HepG2 (cell line): Measurements from ENCODE around the gene TICAM2. TPM values are rescaled to one million over a fixed set of nuclear protein-coding genes. Genes with fewer than 3 reads are reported as not detected.
A peak's percentile ranks its signal among the peaks of the same experiment; 100 is the strongest.

Experiments
- FOXA3 ChIP-seq: IDR thresholded peaks from 2 replicates; pipeline ENCODE4 v1.6.1; 2016; ENCODE audit warnings: missing genetic modification reagents, missing compliant biosample characterization
- MAZ ChIP-seq, 2 experiments: sonication (generic) in 1 of 2; formaldehyde crosslinking in 1 of 2; IDR thresholded peaks; 2 replicates each; pipeline versions ENCODE4 v1.5.0 to v1.6.1; 2012 to 2020; ENCODE audit warnings: low read depth in 2 of 2, mild to moderate bottlenecking in 2 of 2, borderline replicate concordance in 1 of 2, improper control_type of control experiment in 1 of 2, low read length in 1 of 2, missing genetic modification reagents in 1 of 2, moderate library complexity in 1 of 2
- NFYC ChIP-seq: IDR thresholded peaks from 2 replicates; pipeline ENCODE4 v1.6.1; 2016; ENCODE audit warnings: missing genetic modification reagents, missing compliant biosample characterization
- NKX3-1 ChIP-seq: sonication (generic); formaldehyde crosslinking; IDR thresholded peaks from 2 replicates; pipeline ENCODE4 v1.5.0; 2020; ENCODE audit warnings: missing genetic modification reagents
- PLRG1 ChIP-seq: fragments of 450-650 bp; conservative IDR thresholded peaks from 2 replicates; pipeline ENCODE4 v1.6.1; 2016
- SAFB2 ChIP-seq: sonication (generic); formaldehyde crosslinking; IDR thresholded peaks from 2 replicates; pipeline ENCODE4 v1.5.1; 2020; ENCODE audit warnings: missing genetic modification reagents, low read depth, mild to moderate bottlenecking, borderline replicate concordance
- SOX13 ChIP-seq, 3 experiments: fragments of 450-650 bp in 1 of 3; sonication (generic) in 1 of 3; formaldehyde crosslinking in 1 of 3; IDR thresholded peaks in 2 of 3; conservative IDR thresholded peaks in 1 of 3; 2 replicates each; pipeline versions ENCODE4 v1.5.0 to v1.6.1; 2016 to 2020; ENCODE audit warnings: antibody characterized with exemption in 1 of 3, mild to moderate bottlenecking in 1 of 3, missing compliant biosample characterization in 1 of 3, missing genetic modification reagents in 1 of 3, moderate library complexity in 1 of 3
- SRSF9 ChIP-seq: fragments of 200-400 bp; formaldehyde crosslinking; IDR thresholded peaks from 2 replicates; pipeline ENCODE4 v1.6.1; 2018; ENCODE audit warnings: borderline replicate concordance, mild to moderate bottlenecking, low read depth, low read length; ENCODE audit not compliant: insufficient read depth, poor library complexity, severe bottlenecking
- ZFP1 ChIP-seq: IDR thresholded peaks from 2 replicates; pipeline ENCODE4 v1.6.1; 2016
- ZKSCAN5 ChIP-seq: sonication (generic); formaldehyde crosslinking; IDR thresholded peaks from 2 replicates; pipeline ENCODE4 v1.5.1; 2020; ENCODE audit warnings: mild to moderate bottlenecking, missing genetic modification reagents
- ZNF17 ChIP-seq: sonication (generic); formaldehyde crosslinking; IDR thresholded peaks from 2 replicates; pipeline ENCODE4 v1.5.0; 2020; ENCODE audit warnings: mild to moderate bottlenecking, missing genetic modification reagents
- ZNF598 ChIP-seq: sonication (generic); formaldehyde crosslinking; IDR thresholded peaks from 2 replicates; pipeline ENCODE4 v1.5.1; 2020; ENCODE audit warnings: mild to moderate bottlenecking, missing genetic modification reagents, borderline replicate concordance
- ZNF780A ChIP-seq: sonication (generic); formaldehyde crosslinking; IDR thresholded peaks from 2 replicates; pipeline ENCODE4 v1.8.0; 2022; ENCODE audit warnings: mild to moderate bottlenecking, missing genetic modification reagents, moderate library complexity
- polyA plus RNA-seq, 8 experiments: library from polyadenylated mRNA; depleted of rRNA in 3 of 8; stranded (reverse) in 7 of 8; unstranded in 1 of 8; fragments of >200 nt; fragmentation: Illumina TruSeq in 4 of 8; extraction: Trizol in 4 of 8; gene quantifications; 2 replicates each; pipeline versions ENCODE4 v1.2.1 to v1.2.3, GENCODE V29; 2011 to 2016; ENCODE audit warnings: low read depth in 4 of 8, missing spikeins in 1 of 8, mixed read lengths in 1 of 8; ENCODE audit not compliant: insufficient read depth in 1 of 8
- total RNA-seq, 5 experiments: library from RNA; depleted of rRNA; stranded (reverse); fragments of >200 nt; fragmentation: Illumina TruSeq; extraction: Trizol; gene quantifications; 2 replicates each; pipeline ENCODE4 v1.2.3, GENCODE V29; 2016; ENCODE audit warnings: low read depth in 1 of 5
- TF ChIP-seq, protein P1 (sequence below): sonication (generic); formaldehyde crosslinking; IDR thresholded peaks from 2 replicates; pipeline ENCODE4 v1.5.1; 2020; ENCODE audit warnings: mild to moderate bottlenecking, moderate library complexity, missing genetic modification reagents
- TF ChIP-seq, protein P2 (sequence below): sonication (generic); formaldehyde crosslinking; IDR thresholded peaks from 2 replicates; pipeline ENCODE4 v1.4.0; 2020; ENCODE audit warnings: missing genetic modification reagents, mild to moderate bottlenecking, borderline replicate concordance

The TICAM2 gene
- total and polyA plus RNA-seq, 2 of the 13 experiments (the other 11 are each of a cell fraction or from before 2014, with no cell fraction given): 0.04 TPM; not detected in 1

DNA sequence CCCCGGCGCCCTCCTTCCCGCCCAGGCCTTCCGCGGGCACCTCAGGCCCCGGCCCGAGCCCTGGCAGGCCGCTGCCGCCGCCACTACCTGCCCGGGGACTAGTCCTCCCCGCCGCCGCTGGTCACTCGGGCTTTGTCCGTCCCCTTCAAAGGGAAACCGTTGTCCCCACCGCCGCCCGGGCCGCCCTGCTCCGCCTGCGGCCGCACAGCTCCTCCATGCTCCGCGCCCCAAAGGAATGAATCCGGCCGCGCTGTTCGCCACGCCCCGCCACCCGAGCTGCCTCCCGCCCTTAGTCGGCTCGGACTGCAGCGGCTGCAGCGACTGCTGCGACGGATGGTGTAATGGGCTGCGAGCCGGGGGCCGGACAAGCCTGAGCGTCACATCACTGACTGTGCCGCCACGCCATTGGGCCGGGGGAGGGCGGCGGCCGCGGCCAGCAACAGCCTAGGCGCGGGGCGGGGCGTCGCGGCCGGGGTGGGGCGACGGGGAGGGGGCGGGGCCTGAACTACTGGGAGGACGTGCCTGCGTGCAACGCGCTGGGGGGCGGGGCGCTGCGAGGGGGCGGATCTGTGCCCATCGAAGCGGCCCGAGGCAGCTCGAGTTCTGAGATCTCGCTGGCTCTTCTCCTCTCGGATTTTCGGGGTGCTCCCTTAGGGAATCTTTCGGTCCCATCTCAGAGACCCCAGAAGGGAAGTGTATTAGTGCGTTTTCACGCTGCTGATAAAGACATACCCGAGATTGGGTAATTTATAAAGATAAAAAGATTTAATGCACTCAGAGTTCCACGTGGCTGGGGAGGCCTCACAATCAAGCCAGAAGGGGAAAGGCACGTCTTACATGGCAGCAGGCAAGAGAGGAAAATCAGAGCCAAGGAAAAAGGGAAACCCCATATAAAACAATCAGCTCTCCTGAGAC is 57.6 kb downstream of the TICAM2 start, which contains the start of gene FEM1C (continued):
- TF ChIP-seq ZFP1 (CRISPR knock-in tag) (no peak), ZNF598 (CRISPR knock-in tag) (0 out of 2 replicates have a peak, but pooled peaks have one; percentile 73), NKX3-1 (no peak), PLRG1 (no peak), SRSF9 (no peak), SOX13 (IDR thresholded peaks at IDR 0.05) (no peak), SOX13 (CRISPR knock-in tag; conservative IDR thresholded peaks at IDR 0.05 in 1 of 2, IDR thresholded peaks at IDR 0.05 in 1 of 2) (peak in 1 of 2 experiments; percentile 64; a peak in 2 of 4 replicates), SAFB2 (peak; percentile 85; the same call in 1 of the 2 replicates), ZNF17 (no peak), NFYC (CRISPR knock-in tag) (peak; percentile 68), ZKSCAN5 (no peak), MAZ (IDR thresholded peaks at IDR 0.05; ENCODE audit: borderline replicate concordance, low read depth, low read length) (peak; percentile 63; the same call in 1 of the 2 replicates), MAZ (CRISPR knock-in tag; IDR thresholded peaks at IDR 0.05; ENCODE audit: low read depth) (peak; percentile 91), FOXA3 (CRISPR knock-in tag) (peak; percentile 53), ZNF780A (CRISPR knock-in tag) (peak; percentile 79)
- TF ChIP-seq, protein P1, sequence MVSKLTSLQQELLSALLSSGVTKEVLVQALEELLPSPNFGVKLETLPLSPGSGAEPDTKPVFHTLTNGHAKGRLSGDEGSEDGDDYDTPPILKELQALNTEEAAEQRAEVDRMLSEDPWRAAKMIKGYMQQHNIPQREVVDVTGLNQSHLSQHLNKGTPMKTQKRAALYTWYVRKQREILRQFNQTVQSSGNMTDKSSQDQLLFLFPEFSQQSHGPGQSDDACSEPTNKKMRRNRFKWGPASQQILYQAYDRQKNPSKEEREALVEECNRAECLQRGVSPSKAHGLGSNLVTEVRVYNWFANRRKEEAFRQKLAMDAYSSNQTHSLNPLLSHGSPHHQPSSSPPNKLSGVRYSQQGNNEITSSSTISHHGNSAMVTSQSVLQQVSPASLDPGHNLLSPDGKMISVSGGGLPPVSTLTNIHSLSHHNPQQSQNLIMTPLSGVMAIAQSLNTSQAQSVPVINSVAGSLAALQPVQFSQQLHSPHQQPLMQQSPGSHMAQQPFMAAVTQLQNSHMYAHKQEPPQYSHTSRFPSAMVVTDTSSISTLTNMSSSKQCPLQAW (CRISPR knock-in tag): peak; percentile 69; the same call in 1 of the 2 replicates
- TF ChIP-seq, protein P2, sequence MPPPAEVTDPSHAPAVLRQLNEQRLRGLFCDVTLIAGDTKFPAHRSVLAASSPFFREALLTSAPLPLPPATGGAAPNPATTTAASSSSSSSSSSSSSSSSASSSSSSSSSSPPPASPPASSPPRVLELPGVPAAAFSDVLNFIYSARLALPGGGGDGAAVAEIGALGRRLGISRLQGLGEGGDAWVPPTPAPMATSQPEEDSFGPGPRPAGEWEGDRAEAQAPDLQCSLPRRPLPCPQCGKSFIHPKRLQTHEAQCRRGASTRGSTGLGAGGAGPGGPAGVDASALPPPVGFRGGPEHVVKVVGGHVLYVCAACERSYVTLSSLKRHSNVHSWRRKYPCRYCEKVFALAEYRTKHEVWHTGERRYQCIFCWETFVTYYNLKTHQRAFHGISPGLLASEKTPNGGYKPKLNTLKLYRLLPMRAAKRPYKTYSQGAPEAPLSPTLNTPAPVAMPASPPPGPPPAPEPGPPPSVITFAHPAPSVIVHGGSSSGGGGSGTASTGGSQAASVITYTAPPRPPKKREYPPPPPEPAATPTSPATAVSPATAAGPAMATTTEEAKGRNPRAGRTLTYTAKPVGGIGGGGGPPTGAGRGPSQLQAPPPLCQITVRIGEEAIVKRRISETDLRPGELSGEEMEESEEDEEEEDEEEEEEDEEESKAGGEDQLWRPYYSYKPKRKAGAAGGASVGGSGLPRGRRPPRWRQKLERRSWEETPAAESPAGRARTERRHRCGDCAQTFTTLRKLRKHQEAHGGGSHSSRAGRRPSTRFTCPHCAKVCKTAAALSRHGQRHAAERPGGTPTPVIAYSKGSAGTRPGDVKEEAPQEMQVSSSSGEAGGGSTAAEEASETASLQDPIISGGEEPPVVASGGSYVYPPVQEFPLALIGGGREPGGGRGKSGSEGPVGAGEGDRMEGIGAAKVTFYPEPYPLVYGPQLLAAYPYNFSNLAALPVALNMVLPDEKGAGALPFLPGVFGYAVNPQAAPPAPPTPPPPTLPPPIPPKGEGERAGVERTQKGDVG (CRISPR knock-in tag): 0 out of 2 replicates have a peak, but pooled peaks have one; percentile 46
